GM12872 (cell line): ENCODE data around the gene FAM221A.
A peak's percentile ranks its signal among the peaks of the same experiment; 100 is the strongest.

Experiments
- TF ChIP-seq, protein P1 (sequence below): IDR thresholded peaks from 3 replicates; pipeline ENCODE4 v1.5.1; 2011; ENCODE audit warnings: low read depth, mild to moderate bottlenecking, low read length, moderate library complexity; ENCODE audit not compliant: insufficient read depth

The FAM221A gene

DNA sequence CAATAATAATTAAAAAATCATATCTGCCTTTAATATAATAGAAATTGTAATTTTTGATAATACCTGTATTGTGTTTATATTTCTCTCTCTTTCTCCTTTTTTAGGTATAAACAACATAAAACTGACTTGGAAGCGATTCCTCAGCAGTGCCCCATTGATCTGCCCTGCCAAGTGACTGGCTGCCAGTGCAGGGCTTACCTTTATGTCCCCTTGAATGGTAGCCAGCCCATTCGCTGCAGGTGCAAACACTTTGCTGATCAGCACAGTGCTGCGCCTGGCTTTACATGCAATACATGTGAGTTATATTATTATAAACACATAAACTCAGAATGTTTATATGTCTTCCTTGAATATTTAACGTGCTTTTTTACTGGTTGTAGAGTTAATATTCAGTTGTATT is 9.2 kb downstream of the FAM221A start:
- TF ChIP-seq, protein P1, sequence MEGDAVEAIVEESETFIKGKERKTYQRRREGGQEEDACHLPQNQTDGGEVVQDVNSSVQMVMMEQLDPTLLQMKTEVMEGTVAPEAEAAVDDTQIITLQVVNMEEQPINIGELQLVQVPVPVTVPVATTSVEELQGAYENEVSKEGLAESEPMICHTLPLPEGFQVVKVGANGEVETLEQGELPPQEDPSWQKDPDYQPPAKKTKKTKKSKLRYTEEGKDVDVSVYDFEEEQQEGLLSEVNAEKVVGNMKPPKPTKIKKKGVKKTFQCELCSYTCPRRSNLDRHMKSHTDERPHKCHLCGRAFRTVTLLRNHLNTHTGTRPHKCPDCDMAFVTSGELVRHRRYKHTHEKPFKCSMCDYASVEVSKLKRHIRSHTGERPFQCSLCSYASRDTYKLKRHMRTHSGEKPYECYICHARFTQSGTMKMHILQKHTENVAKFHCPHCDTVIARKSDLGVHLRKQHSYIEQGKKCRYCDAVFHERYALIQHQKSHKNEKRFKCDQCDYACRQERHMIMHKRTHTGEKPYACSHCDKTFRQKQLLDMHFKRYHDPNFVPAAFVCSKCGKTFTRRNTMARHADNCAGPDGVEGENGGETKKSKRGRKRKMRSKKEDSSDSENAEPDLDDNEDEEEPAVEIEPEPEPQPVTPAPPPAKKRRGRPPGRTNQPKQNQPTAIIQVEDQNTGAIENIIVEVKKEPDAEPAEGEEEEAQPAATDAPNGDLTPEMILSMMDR = no peak

DNA sequence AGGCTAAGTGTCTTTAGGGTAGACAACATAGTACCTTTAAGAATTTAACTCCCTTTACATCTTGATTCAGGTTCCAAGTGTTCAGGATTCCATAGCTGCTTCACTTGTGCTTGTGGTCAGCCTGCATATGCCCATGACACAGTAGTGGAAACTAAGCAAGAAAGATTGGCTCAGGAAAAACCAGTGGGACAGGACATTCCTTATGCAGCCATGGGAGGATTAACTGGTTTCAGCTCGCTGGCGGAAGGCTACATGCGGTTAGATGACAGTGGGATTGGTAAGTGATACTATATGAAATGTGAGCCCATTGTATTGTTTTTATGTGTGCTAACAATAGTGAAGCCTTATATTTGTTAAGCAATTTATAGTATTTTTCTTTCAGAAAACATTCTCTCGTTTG is 11.3 kb downstream of the FAM221A start:
- TF ChIP-seq, protein P1 = no peak

DNA sequence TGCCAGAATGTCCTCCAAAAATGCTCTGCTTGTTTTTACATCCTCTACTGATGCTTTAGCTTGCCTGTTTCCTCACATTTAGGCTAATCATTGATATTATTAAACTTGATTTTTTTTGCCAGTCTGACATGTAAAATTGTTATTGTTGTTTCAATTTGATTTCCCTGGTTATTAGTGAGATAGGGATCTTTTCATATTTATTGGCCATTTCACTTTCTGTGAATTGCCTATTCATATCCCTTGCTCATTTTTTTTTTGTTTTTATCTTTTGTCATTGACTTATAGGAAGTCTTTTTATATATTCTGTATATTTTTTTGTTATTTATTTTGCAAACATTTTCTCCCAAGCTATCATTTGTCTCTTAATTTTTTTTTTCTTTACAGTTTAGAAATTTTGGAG is 13.2 kb downstream of the FAM221A start:
- TF ChIP-seq, protein P1 = no peak

DNA sequence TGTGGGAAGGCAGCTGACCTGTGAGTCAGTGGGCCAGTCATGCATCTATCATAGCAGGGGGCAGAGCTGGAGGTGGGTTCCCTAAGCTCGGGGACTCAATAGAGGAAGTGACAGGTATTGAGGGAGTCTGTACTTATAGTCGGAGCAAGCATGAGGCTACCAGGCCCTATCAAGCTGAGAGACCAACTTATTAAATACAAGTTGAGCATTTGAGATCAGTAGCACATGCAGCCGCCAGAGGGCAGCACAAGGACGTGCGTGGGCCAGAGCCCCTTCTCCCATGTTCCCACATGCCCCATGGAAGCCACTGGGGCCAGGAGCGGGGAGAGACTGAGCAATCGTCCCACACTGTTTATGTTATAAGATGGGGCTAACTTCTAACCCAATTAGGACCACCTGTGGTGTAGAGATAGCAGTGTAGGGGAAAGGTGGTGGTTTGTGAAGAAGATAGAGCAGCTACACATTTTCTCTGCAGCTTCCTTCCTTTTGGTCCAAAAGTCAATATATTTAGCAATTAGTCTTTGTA is 17.0 kb downstream of the FAM221A start:
- TF ChIP-seq, protein P1 = peak; percentile 90

DNA sequence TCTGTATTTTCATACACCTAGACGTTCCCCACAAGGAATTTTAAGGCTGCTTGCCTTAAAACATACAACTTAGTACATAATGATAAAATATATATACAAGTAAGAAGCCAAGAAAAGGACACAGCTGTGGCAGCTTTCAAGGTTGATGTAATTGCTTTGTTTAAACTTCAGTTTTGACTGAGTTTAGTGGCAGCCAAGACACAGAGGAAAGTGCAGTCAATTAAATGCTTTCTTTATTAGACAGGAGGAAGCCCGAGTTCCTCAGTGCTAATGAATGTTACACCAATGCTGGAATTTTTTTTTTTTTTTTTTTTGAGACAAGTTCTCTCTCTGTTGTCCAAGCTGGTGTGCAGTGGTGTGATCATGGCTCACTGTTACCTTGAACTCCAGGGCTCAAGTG is 18.8 kb downstream of the FAM221A start:
- TF ChIP-seq, protein P1 = no peak

DNA sequence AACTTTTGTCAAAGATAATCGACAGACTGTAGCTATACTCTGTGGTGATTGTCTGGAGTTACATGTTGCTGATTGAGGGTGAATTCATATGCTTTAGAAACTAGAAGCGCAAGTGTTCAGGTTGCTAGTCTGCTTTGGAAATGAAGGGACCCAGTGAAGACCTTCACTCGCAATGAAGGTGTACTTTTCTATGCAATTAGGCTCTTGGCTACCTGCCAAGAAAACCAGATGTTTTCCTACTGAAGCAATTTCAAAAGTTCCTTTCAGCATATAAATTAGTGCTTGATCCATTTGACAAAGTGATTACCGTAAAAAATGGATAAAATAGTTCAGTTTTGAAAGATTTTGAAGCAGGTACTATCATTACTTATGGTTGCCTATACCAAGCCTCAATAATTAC is 20.0 kb downstream of the FAM221A start:
- TF ChIP-seq, protein P1 = no peak

DNA sequence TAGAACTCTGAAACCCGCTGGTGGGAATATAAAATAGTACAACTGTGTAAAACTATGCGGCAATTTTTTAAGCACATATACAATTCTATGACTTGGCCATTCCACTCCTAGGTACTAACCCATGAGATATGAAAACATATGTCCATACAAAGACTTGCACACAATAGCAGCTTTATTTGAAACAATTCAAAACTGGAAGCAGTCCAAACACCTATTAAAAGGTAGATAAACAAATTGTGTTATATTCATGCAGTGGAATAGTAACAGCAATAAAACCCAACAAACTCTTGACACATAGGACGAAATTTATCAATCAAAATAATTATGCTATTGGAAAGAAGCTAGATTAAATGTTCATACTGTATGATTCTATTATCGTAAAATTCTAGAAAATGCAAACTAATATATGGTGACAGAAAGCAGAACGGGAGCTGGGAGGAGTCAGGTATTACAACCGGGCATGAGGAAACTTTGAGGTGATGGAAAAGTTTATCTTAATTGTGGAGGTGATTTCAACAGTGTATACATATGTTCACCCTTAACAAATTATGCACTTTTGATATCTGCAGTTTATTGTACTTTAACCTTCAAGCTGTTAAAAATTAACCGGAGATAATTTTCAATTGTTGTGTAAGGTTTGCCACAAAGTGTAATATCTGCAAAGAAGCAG is 29.2 kb downstream of the FAM221A start:
- TF ChIP-seq, protein P1 = no peak

DNA sequence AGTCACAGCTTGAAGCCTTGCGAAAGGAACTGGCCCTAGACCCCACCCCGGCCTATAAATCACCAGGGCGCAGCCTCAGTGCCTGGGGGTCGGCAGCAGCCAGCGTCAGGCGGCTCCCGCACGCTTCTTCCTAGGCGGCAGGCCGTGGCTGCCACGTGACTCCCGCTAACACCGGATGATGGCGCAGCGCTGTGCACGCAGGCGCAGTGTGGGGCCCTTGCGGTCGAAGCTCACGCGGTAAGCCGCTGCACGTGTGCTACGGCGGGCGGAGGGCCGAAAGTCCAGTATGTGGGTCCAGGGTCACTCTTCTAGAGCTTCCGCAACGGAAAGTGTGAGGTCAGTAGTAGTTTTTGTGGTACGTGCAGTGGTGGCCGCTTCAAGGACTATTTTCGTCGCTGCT is 30.0 kb downstream of the FAM221A start, which contains the start of gene STK31:
Gene STK31 (plus strand): TSS at position 220 of the 400 bp plus-strand sequence. CDS start 67 bp downstream, at position 287.
- TF ChIP-seq, protein P1 = no peak
